ENCODE measurements around the gene IFNL1. TPM values are rescaled to one million over a fixed set of nuclear protein-coding genes. Genes with fewer than 3 reads are reported as not detected.

The IFNL1 gene
- polyA plus RNA-seq, 1 experiment: not detected

DNA sequence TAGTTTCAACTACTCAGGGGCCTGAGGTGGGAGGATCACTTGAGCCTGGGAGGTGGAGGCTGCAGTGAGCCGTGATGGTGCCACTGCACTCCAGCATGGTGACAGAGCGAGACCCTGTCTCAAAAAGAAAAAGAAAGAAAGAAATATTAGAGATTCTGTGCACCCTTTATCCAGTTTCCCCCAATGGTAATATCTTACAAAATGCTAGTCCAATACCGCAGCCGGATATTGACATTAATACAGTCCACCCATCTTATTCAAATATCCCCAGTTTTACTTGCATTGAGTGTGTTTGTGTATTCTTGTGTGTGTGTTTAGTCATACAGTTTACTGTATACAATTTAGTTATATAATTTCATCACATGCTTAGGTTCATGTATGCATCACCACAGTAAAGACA lies 39.0 kb upstream of the IFNL1 start:
- POLR2A ChIA-PET: no interaction called here
- CTCF ChIA-PET: no interaction called here
- TF ChIP-seq, protein P1, sequence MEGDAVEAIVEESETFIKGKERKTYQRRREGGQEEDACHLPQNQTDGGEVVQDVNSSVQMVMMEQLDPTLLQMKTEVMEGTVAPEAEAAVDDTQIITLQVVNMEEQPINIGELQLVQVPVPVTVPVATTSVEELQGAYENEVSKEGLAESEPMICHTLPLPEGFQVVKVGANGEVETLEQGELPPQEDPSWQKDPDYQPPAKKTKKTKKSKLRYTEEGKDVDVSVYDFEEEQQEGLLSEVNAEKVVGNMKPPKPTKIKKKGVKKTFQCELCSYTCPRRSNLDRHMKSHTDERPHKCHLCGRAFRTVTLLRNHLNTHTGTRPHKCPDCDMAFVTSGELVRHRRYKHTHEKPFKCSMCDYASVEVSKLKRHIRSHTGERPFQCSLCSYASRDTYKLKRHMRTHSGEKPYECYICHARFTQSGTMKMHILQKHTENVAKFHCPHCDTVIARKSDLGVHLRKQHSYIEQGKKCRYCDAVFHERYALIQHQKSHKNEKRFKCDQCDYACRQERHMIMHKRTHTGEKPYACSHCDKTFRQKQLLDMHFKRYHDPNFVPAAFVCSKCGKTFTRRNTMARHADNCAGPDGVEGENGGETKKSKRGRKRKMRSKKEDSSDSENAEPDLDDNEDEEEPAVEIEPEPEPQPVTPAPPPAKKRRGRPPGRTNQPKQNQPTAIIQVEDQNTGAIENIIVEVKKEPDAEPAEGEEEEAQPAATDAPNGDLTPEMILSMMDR (IDR thresholded peaks at IDR 0.05; ENCODE audit: insufficient read depth, low read depth, low read length): no peak
- no peaks in the 10 kb centered on the region for H3K36me3 ChIP-seq (ENCODE audit: control insufficient read depth, insufficient read depth, low read length)
- DNase-seq (ENCODE audit: low read depth): no peak
- peaks cover 10% of the 10 kb centered on the region for H3K27me3 ChIP-seq (ENCODE audit: control insufficient read depth, insufficient read depth, low read length)
- no peak overlapping the region for H3K4me3 ChIP-seq (ENCODE audit: low read depth, low read length)

DNA sequence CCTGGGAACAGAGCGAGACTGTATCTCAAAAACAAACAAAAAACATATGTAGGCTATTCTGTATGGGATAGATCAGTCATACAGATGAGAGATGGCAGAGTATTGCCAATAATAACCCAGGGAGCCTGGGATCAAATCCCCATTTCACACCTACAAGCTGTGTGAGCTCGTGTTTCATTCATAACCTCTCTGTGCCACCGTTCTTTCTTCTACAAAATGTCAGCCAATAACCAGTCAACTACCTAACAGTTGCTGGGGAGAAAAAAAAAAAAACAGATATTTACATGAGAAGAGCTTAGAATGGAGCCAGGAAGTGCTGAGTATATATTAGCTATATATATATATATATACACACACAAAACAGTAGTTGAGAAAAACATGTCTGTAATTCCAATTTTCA lies 34.5 kb upstream of the IFNL1 start:
- TF ChIP-seq, protein P1 (IDR thresholded peaks at IDR 0.05; ENCODE audit: insufficient read depth, low read depth, low read length): no peak
- ChIA-PET CTCF (no interaction called here), POLR2A (no interaction called here)
- Histone ChIP-seq H3K27me3 (ENCODE audit: control insufficient read depth, insufficient read depth, low read length) (peaks cover 32% of the 10 kb centered on the region), H3K4me3 (ENCODE audit: low read depth, low read length) (no peak overlapping the region), H3K36me3 (ENCODE audit: control insufficient read depth, insufficient read depth, low read length) (no peaks in the 10 kb centered on the region)
- DNase-seq (ENCODE audit: low read depth): no peak

DNA sequence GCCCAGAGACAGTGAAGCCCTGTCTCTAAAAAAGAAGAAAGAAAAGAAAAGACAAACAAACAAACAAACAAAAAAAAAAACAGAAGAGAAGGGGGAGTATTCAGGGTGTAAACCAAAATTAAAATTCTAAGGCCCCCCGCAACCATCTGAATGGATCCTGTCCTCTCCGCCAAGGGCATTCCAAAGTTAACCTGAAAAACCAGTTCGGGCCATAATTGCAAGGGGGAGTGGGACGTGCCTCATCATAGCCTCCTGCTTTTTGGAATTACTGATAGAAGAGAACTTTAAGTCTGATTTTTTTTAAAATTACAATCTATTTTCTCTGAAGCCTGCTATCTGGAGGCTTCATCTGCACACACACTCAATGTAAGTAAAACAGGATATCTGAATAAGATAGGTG lies 33.7 kb upstream of the IFNL1 start:
- ChIA-PET POLR2A (no interaction called here), CTCF (no interaction called here)
- TF ChIP-seq, protein P1 (IDR thresholded peaks at IDR 0.05; ENCODE audit: insufficient read depth, low read depth, low read length): no peak
- Histone ChIP-seq H3K27me3 (ENCODE audit: control insufficient read depth, insufficient read depth, low read length) (peaks cover 32% of the 10 kb centered on the region), H3K4me3 (ENCODE audit: low read depth, low read length) (no peak overlapping the region), H3K36me3 (ENCODE audit: control insufficient read depth, insufficient read depth, low read length) (no peaks in the 10 kb centered on the region)
- DNase-seq (ENCODE audit: low read depth): no peak

DNA sequence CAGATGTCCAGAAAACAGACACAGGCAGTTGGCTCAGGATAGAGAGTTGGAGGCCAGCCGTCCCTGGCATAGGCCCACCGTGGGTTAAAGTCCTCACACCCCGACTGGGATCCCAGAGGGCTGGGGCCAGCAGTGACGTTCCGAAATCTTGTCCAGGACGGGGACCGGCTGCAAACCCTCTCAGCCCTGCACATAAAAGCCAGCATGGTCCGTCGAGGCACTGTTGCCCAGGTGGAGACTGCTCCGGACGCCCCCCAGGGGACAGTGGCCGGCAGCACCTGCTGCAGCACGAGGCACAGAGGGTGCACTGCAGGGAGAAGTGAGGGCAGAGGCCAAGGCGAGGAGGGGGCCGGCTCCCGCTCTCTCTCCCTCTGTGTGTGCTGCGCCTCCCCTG lies 32.3 kb upstream of the IFNL1 start:
- Histone ChIP-seq H3K36me3 (ENCODE audit: control insufficient read depth, insufficient read depth, low read length) (no peaks in the 10 kb centered on the region), H3K4me3 (ENCODE audit: low read depth, low read length) (no peak overlapping the region), H3K27me3 (ENCODE audit: control insufficient read depth, insufficient read depth, low read length) (peaks cover 32% of the 10 kb centered on the region)
- POLR2A ChIA-PET: no interaction called here
- TF ChIP-seq, protein P1 (IDR thresholded peaks at IDR 0.05; ENCODE audit: insufficient read depth, low read depth, low read length): no peak
- no peak for DNase-seq (ENCODE audit: low read depth)
- CTCF ChIA-PET: no interaction called here

DNA sequence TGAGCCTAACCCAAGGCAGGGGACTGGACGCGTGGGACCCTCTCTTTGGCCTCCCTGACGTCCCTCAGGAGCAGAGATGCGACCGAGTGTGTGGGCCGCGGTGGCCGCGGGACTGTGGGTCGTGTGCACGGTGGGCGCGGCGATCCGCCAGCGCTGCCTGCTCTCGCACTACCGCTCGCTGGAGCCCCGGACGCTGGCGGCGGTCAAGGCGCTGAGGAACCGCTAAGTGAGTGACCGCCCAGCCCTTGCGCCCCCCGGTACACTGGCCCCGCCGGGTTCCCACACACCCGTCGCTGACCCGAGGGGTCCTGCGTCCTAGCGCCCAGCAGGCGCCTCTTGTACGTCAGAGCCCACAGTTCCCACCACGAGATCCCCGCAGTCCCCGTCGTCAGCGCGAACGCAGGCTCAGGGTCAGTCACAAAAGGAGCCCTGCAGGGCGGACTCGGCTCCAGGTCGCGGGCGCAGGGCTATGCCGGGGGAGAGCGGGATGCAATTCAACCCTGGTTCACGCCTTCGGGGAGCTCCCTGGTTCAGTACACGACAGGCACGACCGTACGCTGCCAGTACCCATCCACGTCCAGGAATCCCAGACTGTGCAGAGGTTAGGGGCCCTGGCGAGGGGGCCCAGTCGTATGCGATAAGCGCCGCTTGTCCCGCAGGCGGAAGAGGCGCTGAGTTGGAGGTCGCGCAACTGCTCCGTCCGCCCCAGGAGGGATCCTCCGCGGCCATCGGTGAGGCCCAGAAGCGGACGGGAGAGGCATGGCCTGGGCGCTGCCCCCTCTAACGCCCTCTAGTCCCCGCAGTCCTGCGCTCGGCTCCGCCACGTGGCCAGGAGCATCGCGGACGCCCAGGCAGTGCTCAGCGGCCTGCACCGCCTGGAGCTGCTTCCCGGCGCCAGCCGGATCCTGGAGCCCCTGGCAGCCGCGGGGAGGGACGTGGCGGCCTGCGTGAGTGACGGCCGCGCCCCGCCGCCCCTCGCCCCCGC lies 31.6 kb upstream of the IFNL1 start:
- no peak overlapping the region for H3K4me3 ChIP-seq (ENCODE audit: low read depth, low read length)
- TF ChIP-seq, protein P1 (IDR thresholded peaks at IDR 0.05; ENCODE audit: insufficient read depth, low read depth, low read length): no peak
- H3K27me3 ChIP-seq (ENCODE audit: control insufficient read depth, insufficient read depth, low read length): peaks cover 31% of the 10 kb centered on the region
- DNase-seq (ENCODE audit: low read depth): no peak
- ChIA-PET CTCF (no interaction called here), POLR2A (no interaction called here)
- no peaks in the 10 kb centered on the region for H3K36me3 ChIP-seq (ENCODE audit: control insufficient read depth, insufficient read depth, low read length)

All from BJ (cell line).